Right cardiac atrium (tissue), 5 donors: ENCODE data around the gene FABP2. TPM values are rescaled to one million over a fixed set of nuclear protein-coding genes. Genes with fewer than 3 reads are reported as not detected.
"Not testable (repeated sequence)": the region's sequence is repeated elsewhere in the genome, so short reads cannot be mapped to it uniquely, and the experiment has no call there.

Source experiments
- ATAC-seq, 2 donors: fragments of 200-7000 bp; cut with Tn5 transposase; one replicate each; pipeline versions ENCODE4 v1.8.0 to v1.9.1; 2020; ENCODE audit warnings: moderate library complexity in 2 of 2, mild to moderate bottlenecking in 1 of 2
- DNase-seq, 3 donors: peaks; one replicate each; pipeline ENCODE4 v3.0.0-alpha.2; 2020
- H3K27ac ChIP-seq: one replicate; pipeline ENCODE4 v1.5.1; 2013; ENCODE audit warnings: mild to moderate bottlenecking, low read length, control low read depth, moderate library complexity
- H3K27me3 ChIP-seq: one replicate; pipeline ENCODE4 v1.6.1; 2013; ENCODE audit not compliant: control insufficient read depth, insufficient read depth
- H3K4me1 ChIP-seq: one replicate; pipeline ENCODE4 v1.6.1; 2013; ENCODE audit warnings: low read length; ENCODE audit not compliant: control insufficient read depth, insufficient read depth
- H3K4me3 ChIP-seq: one replicate; pipeline ENCODE4 v1.5.1; 2013; ENCODE audit warnings: low read length, control low read depth
- H3K9me3 ChIP-seq: one replicate; pipeline ENCODE4 v1.6.1; 2013; ENCODE audit warnings: low read length; ENCODE audit not compliant: control insufficient read depth
- WGBS: extraction: QIAGEN DNeasy Blood & Tissue Kit; methylation state at CpG from one replicate; pipeline ENCODE4 v1.1.7; 2013; 5-methylcytosine and 5-hydroxymethylcytosine counted together
- intact Hi-C, 4 donors: fragments of 100-400 bp; cut with DNase I; formaldehyde crosslinking; loops; one replicate each; pipeline versions ENCODE4 v1.11.0 to v1.14.0; 2022 to 2023
- polyA plus RNA-seq: library from polyadenylated mRNA; stranded (reverse); fragments of 200-250 nt; gene quantifications from one replicate; pipeline ENCODE4 v1.2.3, GENCODE V29; 2013
- total RNA-seq, 4 donors: library from RNA; stranded (reverse); fragmentation: NEBNext Ultra II Directional; extraction: Animal tissue kit (Norgen Biotek cat#: 25700); gene quantifications; one replicate each; pipeline ENCODE4 v1.2.1, GENCODE V29; 2021
- donor health status: healthy with polysubstance abuse.
- donor health status: DM: no; HTN: yes; CAD: no.
- donor health status: DM: no; HTN: no; CAD: no.
- donor health status: DM: no; HTN: yes; CAD: no; lungs with severe emphysema.
- donor health status: DM: yes; HTN: yes; CAD: no.

Gene FABP2
- total and polyA plus RNA-seq, 5 donors = 0.63 TPM; not detected in 4

GRCh38 chr4:119290598-119290997 lies 31.3 kb downstream of the FABP2 start:
- H3K9me3 ChIP-seq = no peaks in the 10 kb centered on the region

DNA sequence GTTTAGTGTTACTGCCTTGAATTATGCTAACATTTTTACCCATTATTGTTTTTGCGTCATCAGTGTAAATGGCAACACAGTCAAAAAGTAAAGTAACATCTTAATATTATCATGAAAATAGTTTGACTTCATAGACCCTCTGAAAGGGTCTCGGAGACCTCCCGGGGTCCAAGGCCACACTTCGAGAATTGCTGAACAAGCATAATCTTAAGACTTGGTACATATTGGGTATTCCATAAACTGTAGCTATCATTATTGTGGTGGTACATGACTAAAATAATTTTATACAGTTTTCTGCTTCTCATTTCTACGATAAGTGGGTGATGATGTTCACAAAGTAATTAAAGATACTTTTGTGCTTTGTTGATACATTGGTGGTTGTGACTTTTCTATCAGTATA lies 32.6 kb downstream of the FABP2 start:
- DNase-seq (no peak), ATAC-seq (no peak)
- H3K9me3 ChIP-seq = no peaks in the 10 kb centered on the region
- no peaks in the 10 kb centered on the region for H3K27me3 ChIP-seq
- intact Hi-C loops = loop anchor here in 2 of 4 donors (5.0 to 10.0 kb wide), 3 partner anchors 245 to 307 kb away; no protein-coding TSS in a partner anchor
- H3K4me3 ChIP-seq = no peak overlapping the region
- H3K27ac ChIP-seq = no peak overlapping the region
- H3K4me1 ChIP-seq = no peaks in the 10 kb centered on the region
- WGBS = 97% methylated on average over 5 of the region's 5 CpGs

More at GRCh38 chr4:119290598-119290997, 31.3 kb downstream of the FABP2 start:
- H3K4me3 ChIP-seq = no peak overlapping the region
- 85% methylated on average over 1 of the region's 1 CpG for WGBS
- DNase-seq (no peak), ATAC-seq (no peak)
- no peaks in the 10 kb centered on the region for H3K27me3 ChIP-seq
- no peaks in the 10 kb centered on the region for H3K4me1 ChIP-seq
- intact Hi-C loops = loop anchor here in 2 of 4 donors (5.0 to 10.0 kb wide), 2 partner anchors 308 to 556 kb away; no protein-coding TSS in a partner anchor
- no peak overlapping the region for H3K27ac ChIP-seq

DNA sequence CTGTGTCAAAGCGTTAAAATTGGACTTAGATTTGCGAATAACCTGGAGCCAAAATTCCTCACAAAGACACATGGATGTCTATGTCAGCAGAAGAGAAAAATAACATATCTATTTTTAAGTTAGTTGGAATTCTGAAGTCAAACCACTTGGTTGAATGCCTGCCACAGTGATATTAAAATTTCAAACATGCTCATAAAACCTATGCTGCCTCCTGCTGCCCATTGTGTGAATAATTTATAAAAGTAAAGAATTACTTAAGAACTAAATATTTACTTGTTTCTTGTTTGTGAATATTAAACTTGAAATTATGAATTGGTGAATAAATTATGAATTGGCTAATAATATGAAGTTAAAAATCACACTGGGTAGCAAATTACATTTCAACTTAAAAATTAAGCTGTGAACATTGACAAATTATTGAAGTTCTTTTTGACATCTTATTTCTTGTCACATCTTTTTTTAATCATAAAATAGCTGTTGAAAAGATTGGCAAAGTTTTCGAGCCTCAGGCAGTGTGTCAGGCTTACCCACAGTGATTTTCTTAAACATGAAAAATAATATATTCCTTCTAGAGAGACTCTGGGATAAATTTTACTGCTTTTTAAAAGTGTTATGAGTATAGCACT lies 35.4 kb downstream of the FABP2 start:
- Histone ChIP-seq H3K27ac (no peak overlapping the region), H3K9me3 (no peaks in the 10 kb centered on the region), H3K4me1 (no peaks in the 10 kb centered on the region), H3K4me3 (no peak overlapping the region), H3K27me3 (no peaks in the 10 kb centered on the region)
- 23% methylated on average over 3 of the region's 3 CpGs for WGBS
- ATAC-seq (peak in 1 of 2 donors; percentile 54), DNase-seq (peak in 1 of 3 donors; percentile 30)
- intact Hi-C loops = loop anchor here in 2 of 4 donors (5.0 to 10.0 kb wide), 3 partner anchors 242 to 304 kb away; no protein-coding TSS in a partner anchor

DNA sequence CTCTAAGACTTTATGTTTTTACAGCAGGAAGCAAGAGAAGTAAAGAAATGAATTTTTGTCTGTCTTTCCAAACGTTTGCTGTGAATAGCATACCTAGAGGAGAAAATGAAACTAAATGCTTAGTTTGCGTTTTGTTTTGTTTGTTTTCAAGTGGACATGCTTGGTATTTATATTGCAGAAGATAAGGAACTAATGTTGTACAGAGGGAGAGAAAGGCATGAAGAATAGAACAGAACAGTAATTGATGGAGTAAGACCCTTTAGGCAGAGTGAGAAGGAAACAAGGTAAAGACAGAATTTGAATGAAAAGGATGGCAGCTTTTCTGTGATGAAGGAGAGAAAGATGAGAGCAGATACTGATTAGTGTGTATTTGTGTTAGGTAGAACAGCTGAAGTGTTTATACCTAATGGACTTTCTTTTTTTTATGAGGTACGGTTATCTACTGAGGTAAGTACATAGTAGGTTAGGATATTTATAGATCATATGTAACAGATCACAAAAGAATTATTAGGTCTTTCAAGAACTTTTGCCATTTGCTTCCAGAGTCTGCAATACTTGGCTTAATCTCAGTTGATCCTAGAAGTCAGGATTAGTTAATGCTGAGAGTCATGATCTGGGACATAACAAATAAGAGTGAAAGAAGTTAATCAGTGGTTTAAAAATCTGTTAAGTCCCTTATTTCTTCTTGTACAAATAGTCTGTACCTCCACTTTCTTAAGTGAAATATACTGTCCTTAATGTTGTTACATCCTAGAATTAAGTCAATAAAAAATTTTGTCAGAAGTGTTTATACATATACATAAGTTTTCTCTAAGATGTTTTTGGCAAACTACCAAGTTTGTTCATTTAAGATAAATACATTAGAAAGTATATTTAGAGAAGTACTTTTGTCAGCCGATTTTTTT lies 36.8 kb downstream of the FABP2 start:
- Histone ChIP-seq H3K4me1 (no peaks in the 10 kb centered on the region), H3K4me3 (no peak overlapping the region), H3K9me3 (no peaks in the 10 kb centered on the region), H3K27me3 (no peaks in the 10 kb centered on the region), H3K27ac (no peak overlapping the region)
- DNase-seq (no peak), ATAC-seq (peak in 1 of 2 donors; percentile 35)
- intact Hi-C loops = loop anchor here in 3 of 4 donors (5.0 to 10.0 kb wide), 4 partner anchors 240 to 303 kb away; no protein-coding TSS in a partner anchor
- WGBS = 18% methylated on average over 4 of the region's 4 CpGs

DNA sequence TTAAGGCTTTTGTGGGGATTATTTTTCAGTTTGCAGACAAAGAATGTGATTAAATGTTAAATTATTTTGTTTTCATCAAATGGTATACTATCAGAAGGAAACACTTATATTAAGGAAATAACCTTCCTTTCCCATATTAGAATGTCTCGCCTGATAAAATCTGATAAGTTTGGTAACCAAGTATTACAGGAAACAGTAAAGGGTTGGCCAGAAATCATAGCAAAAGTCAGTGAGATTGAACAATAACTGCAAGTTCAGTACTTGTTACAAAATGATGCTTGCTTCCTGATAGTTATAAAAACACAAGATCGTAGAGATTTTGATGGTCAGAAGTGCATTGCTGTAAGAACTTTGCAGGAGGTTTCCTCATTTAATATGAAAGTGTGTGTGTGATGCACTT lies 40.5 kb downstream of the FABP2 start:
- no peak for DNase-seq
- no peaks in the 10 kb centered on the region for H3K27me3 ChIP-seq
- no peaks in the 10 kb centered on the region for H3K4me1 ChIP-seq
- H3K9me3 ChIP-seq = no peaks in the 10 kb centered on the region
- H3K27ac ChIP-seq = no peak overlapping the region
- no peak overlapping the region for H3K4me3 ChIP-seq
- WGBS = 53% methylated on average over 2 of the region's 2 CpGs
- no peak for ATAC-seq
- intact Hi-C loops = loop anchor here in 2 of 4 donors (5.0 to 10.0 kb wide), 3 partner anchors 237 to 299 kb away; no protein-coding TSS in a partner anchor

GRCh38 chr4:119279945-119280344 lies 42.0 kb downstream of the FABP2 start:
- H3K27ac ChIP-seq, ATAC-seq, H3K4me1 ChIP-seq, H3K4me3 ChIP-seq, H3K27me3 ChIP-seq, H3K9me3 ChIP-seq: not testable (repeated sequence)
- DNase-seq = peak in 1 of 3 donors; percentile 41
- intact Hi-C loops = loop anchor here in 2 of 4 donors (5.0 to 10.0 kb wide), 3 partner anchors 235 to 298 kb away; no protein-coding TSS in a partner anchor
- 96% methylated on average over 12 of the region's 12 CpGs for whole genome bisulfite sequencing

- DNase-seq, ATAC-seq, H3K4me1 ChIP-seq, H3K27ac ChIP-seq, H3K27me3 ChIP-seq, H3K9me3 ChIP-seq, intact Hi-C loops, H3K4me3 ChIP-seq: not testable (repeated sequence)
- WGBS = 90% methylated on average over 19 of the region's 19 CpGs
These were observed 42.4 kb downstream of the FABP2 start for GRCh38 chr4:119279541-119279940.

GRCh38 chr4:119271361-119272085 lies 50.4 kb downstream of the FABP2 start:
- intact Hi-C loops = no loop called here
- WGBS = 73% methylated on average over 6 of the region's 6 CpGs
- no peak overlapping the region for H3K27ac ChIP-seq
- ATAC-seq (no peak), DNase-seq (no peak)
- no peaks in the 10 kb centered on the region for H3K9me3 ChIP-seq
- H3K4me3 ChIP-seq = no peak overlapping the region
- no peaks in the 10 kb centered on the region for H3K4me1 ChIP-seq
- no peaks in the 10 kb centered on the region for H3K27me3 ChIP-seq

DNA sequence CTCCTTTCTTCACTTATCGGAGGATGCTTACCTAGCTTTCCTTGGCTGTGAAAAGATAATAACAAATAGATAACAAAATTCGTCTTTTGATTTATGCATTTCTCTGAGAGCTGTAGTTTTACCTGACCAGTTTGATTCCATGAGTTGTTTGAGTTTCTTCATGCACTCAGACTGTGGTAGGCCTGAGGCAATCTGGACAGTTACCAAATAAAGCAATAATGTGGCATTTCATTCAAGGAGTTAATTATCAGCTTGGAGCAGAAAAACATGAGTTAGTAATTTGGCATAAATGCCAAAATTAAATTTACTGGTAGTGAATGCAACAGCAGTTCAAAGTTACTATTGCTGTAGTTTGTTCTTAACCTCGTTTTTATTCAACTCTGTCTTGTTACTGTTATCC lies 53.5 kb downstream of the FABP2 start:
- Histone ChIP-seq H3K4me3 (no peak overlapping the region), H3K27me3 (no peaks in the 10 kb centered on the region), H3K27ac (no peak overlapping the region), H3K9me3 (no peaks in the 10 kb centered on the region), H3K4me1 (no peaks in the 10 kb centered on the region)
- DNase-seq (no peak), ATAC-seq (no peak)
- WGBS = 86% methylated on average over 3 of the region's 3 CpGs
- intact Hi-C loops = no loop called here
